Skin of body (tissue), 2 donors: ENCODE measurements around the gene THAP7. TPM values are rescaled to one million over a fixed set of nuclear protein-coding genes. Genes with fewer than 3 reads are reported as not detected.

ENCODE experiments used
- DNase-seq: peaks from one replicate; lab custom pipeline; 2025; lab: John Stamatoyannopoulos, UW
- total RNA-seq: library from RNA; depleted of rRNA; stranded (reverse); fragments of >200 nt; gene quantifications from one replicate; pipeline ENCODE4 v1.2.3, GENCODE V29; 2014

The THAP7 gene
- total RNA-seq, 1 donor from 2014 or later = 10.7 TPM

DNA sequence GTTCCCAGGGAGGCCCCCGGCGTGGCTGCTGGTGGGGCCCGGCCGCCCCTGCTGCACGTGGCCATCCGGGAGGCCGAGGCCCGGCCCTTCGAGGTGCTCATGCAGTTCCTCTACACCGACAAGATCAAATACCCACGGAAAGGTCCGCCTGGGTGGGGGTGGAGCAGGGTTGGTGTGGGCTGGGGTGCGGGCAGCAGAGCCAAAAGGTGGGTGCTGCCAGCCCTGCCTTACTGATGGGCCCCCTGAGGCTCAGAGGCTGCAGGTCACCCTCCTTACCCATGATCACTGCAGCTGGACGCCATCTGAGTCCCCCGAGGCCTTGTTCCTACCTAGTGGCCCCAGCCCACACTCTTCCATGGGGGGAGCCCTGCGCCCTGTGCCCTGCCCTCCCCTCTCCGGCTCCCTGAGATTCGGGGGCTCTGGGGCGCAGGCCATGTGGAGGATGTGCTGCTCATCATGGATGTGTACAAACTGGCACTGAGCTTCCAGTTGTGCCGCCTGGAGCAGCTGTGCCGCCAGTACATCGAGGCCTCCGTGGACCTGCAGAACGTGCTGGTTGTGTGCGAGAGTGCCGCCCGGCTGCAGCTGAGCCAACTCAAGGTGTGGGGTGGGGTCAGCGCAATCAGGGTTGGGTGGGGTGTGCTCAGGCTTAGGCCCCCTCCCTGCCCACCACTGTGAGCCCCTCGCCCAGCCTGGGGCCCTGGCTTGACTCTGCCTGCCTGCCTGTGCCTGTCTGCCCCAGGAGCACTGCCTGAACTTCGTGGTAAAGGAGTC is 7.6 kb downstream of the THAP7 start:
- DNase-seq = no peak

GRCh38 chr22:20993304-20994127 is 8.4 kb downstream of the THAP7 start:
- DNase-seq = no peak

- DNase-seq = no peak
Measured at GRCh38 chr22:20992456-20993303, 9.2 kb downstream of the THAP7 start.

- no peak for DNase-seq
Measured at GRCh38 chr22:20992056-20992442, 9.9 kb downstream of the THAP7 start.

- no peak for DNase-seq
Measured at GRCh38 chr22:20991252-20992055, 10.5 kb downstream of the THAP7 start.

GRCh38 chr22:20990184-20991180 is 11.4 kb downstream of the THAP7 start:
- no peak for DNase-seq

DNA sequence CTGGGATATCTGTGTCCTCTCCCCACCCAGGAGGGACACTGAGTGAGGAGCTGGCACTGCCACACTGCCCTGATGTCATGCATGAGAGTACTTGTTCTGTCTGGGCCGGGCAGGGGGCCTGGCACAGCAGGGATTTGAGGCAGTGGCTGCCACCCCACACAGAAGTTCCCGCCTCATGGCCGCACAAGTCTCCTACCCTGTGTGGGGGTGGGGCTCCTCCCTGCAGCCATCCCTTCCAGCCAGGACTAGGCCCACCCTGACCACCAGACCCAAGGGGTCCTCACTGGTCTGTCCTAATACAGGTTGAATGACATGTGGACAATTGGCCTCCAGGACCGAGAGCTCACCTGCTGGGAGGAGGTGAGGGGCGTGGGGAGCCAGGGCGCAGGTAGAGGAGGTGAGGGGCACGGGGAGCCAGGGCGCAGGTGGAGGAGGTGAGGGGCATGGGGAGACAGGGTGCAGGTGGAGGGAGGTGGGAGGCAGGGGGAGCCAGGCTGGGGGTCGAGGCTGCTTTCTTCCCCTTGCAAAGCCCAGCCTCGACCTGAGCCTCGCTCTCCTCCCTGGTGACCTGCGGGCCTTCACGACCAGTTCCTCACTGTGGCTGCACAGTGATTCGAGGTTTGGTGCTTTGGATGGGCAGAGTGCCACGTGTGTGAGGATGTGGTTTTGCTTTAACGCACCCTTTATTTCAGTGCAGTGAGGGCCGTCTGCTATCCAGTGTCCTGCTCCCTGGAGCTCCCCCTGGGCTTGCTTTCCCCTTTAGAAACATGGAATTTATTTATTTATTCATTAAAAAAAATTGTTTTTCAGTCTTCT is 12.4 kb downstream of the THAP7 start:
- no peak for DNase-seq

DNA sequence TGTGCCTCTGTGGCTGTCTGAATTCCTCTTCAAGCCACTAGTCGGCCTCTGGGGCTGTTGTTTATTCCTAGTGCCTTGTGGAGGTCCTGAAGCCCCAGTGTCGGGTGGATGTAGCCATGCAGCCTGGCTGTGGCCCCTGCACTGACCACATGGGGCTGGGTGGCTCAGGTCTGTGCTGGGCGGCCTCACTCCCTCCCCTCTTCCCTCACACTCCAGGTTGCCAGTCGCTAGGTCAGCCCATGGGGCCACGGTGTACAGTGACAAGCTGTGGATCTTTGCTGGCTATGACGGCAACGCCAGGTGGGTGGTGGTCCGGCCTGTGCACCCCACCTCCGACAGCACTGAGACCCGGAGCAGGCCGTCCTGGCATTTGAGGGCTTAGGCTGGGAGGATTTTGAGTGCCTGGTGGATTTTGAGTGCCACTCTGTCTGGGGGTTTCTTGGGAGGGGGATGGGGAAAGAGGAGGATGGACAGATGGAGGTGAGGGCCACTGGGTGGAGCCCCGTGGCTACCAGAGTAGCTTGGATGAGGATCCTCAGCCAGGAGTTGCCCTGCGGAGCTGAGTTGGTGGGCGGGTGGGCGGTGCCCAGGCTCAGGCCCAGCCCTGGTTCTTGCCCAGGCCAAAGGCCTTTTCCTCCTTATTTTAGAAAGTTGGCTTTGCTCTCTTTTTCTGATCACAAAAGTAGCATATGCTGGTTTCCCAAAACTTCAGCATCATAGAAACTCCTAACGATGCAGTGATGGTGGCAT is 13.2 kb downstream of the THAP7 start:
- no peak for DNase-seq

DNA sequence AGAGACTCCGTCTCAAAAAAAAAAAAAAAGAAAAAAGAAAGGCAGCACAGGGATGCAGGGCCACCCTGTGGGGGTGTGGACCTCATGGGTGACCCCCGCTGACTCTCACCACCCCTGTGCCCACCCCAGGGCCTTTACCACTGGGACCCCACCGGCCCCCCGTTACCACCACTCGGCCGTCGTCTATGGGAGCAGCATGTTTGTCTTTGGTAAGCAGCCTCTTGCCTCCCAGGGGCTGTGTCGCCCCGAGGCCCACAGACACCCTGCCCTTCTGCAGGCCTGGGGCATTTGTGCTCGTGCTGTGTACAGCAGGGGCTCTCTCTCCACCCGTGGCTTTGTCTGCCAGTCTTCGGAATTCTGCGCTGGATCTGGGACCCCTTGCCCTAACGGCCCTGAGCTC is 14.5 kb downstream of the THAP7 start:
- DNase-seq = no peak

- DNase-seq = no peak
Measured at GRCh38 chr22:20986365-20986764, 15.6 kb downstream of the THAP7 start.

- DNase-seq = no peak
Measured at GRCh38 chr22:20985720-20986119, 16.2 kb downstream of the THAP7 start.

DNA sequence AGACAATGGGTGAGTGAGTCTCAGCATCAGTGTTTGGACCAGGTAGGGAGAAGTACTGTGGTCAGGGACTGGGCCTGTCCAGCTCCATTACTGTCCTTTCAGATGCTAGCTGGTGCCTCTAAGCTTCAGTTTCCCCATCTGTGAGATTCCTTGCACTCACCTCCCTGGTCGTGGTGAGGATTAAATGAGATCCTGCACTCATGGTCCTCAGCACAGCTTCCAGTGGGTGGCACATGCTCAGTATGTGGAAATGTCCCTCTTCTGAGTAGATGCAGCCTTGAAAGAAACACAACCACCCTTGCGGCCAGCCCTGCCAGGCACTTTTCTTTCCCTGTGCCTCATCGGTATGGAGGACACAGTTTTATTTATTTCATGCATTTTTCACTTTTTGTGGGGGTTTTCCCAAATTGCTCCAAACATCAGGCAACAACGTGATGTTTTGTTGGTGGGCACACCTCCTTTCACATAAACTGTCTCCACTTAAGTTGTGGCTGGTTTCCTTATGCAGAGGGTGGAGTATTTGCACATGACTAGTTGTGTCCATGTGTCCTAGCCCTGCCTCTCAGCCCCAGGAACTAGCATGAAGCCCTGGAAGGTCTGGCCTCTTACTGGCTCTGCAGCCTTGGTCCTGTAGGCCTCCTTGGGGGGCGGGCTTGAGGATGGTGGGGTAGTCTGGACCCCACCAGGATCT is 18.7 kb downstream of the THAP7 start:
- DNase-seq = no peak

DNA sequence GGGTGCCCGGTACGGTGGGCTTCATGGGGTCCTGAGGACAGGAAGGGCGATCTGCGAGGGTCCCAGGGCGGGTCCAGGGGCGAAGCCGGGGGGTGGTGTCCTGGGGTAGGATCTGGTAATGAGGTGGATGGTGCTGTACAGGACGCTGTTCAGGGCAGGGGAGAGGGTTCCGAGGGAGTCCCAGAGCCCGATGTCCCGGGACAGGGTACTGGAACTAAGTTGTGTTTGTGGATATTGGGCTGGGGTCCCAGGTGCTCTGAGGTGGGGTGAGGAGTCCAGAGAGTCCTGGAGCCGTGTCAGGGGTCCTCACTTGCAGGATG is 19.4 kb downstream of the THAP7 start:
- no peak for DNase-seq

GRCh38 chr22:20981787-20982562 is 19.9 kb downstream of the THAP7 start, which contains the start of gene LZTR1:
TSS of gene LZTR1 (plus strand) at chr22:20982297. CDS start at chr22:20982372, 75 bp downstream.
- peak; percentile 64 for DNase-seq

GRCh38 chr22:20980938-20981722 is 20.8 kb downstream of the THAP7 start:
- DNase-seq = no peak

GRCh38 chr22:20980523-20980922 is 21.4 kb downstream of the THAP7 start:
- DNase-seq = no peak
